Adrenal gland (tissue), 12 donors: ENCODE data around the gene DTL. TPM values are rescaled to one million over a fixed set of nuclear protein-coding genes. Genes with fewer than 3 reads are reported as not detected.

Experiments
- DNase-seq, 7 donors: peaks; one replicate each; pipeline ENCODE4 v3.0.0-alpha.2; 2019 to 2020
- H3K27ac ChIP-seq, 5 donors: fragments of 200-600 bp; sonication (generic) in 4 of 5; 1 replicate in 3 of 5; 2 replicates in 2 of 5; pipeline versions ENCODE4 v1.5.1 to v1.8.0; 2016 to 2020; ENCODE audit warnings: mild to moderate bottlenecking in 1 of 5
- H3K27me3 ChIP-seq: fragments of 200-600 bp; 2 replicates; pipeline ENCODE4 v1.8.0; 2021
- H3K36me3 ChIP-seq, 2 donors: fragments of 200-600 bp; replicated peaks in 1 of 2; 1 replicate in 1 of 2; 2 replicates in 1 of 2; pipeline versions ENCODE4 v1.5.1 to v1.8.0; 2018 to 2022
- H3K4me1 ChIP-seq, 2 donors: fragments of 200-600 bp; replicated peaks in 1 of 2; 1 replicate in 1 of 2; 2 replicates in 1 of 2; pipeline versions ENCODE4 v1.5.1 to v1.8.0; 2018 to 2021
- H3K4me3 ChIP-seq, 4 donors: fragments of 200-600 bp; sonication (generic) in 3 of 4; one replicate each; pipeline ENCODE4 v1.5.1; 2016 to 2018
- H3K9me3 ChIP-seq, 3 donors: fragments of 200-600 bp; sonication (generic) in 1 of 3; replicated peaks in 1 of 3; 1 replicate in 2 of 3; 2 replicates in 1 of 3; pipeline versions ENCODE4 v1.5.1 to v1.8.0; 2016 to 2021
- POLR2A ChIP-seq, 2 donors: fragments of 450-650 bp; IDR thresholded peaks; one replicate each; pipeline ENCODE4 v1.6.1; 2017; ENCODE audit warnings: antibody characterized with exemption in 2 of 2, mild to moderate bottlenecking in 2 of 2, moderate library complexity in 1 of 2
- WGBS, 4 donors: extraction: QIAGEN DNeasy Blood & Tissue Kit in 2 of 4; methylation state at CpG; one replicate each; pipeline versions ENCODE4 v1.1.5 to v1.1.7; 2013 to 2017; 5-methylcytosine and 5-hydroxymethylcytosine counted together
- intact Hi-C, 2 donors: fragments of 100-400 bp; cut with DNase I; formaldehyde crosslinking; loops; one replicate each; pipeline versions ENCODE4 v1.14.1 to v1.15.0; 2022 to 2023
- polyA plus RNA-seq, 3 donors: library from polyadenylated mRNA; stranded (reverse); fragments of 200-250 nt in 2 of 3; fragments of 350-450 nt in 1 of 3; fragmentation: Illumina TruSeq in 1 of 3; extraction: RNeasy Lipid Tissue Mini Kit (QIAGEN cat#74804) in 1 of 3; gene quantifications; one replicate each; pipeline ENCODE4 v1.2.3, GENCODE V29; 2013 to 2014
- total RNA-seq, 9 donors: library from RNA; depleted of rRNA in 4 of 9; stranded (reverse); fragments of >200 nt in 4 of 9; fragments of 120-200 nt in 1 of 9; fragmentation: NEBNext Ultra II Directional in 1 of 9; extraction: Animal tissue kit (Norgen Biotek cat#: 25700) in 1 of 9; gene quantifications; one replicate each; pipeline versions ENCODE4 v1.1.0 to v1.2.4, GENCODE V29; 2013 to 2023
- TF ChIP-seq, protein P1 (sequence below), 6 experiments: fragments of 450-650 bp in 4 of 6; fragments of 200-600 bp in 2 of 6; sonication (generic) in 1 of 6; IDR thresholded peaks; 1 replicate in 5 of 6; 2 replicates in 1 of 6; pipeline versions ENCODE4 v1.5.1 to v1.8.0; 2016 to 2021; ENCODE audit warnings: antibody characterized with exemption in 6 of 6, mild to moderate bottlenecking in 2 of 6, moderate library complexity in 1 of 6
- donor health status: healthy with polysubstance abuse.
- donor health status: Bipolar disorder and iron deficiency.
- donor health status: DM: yes; HTN: yes; CAD: no.
- donor health status: DM: no; HTN: no; CAD: no.
- donor health status: DM: no; HTN: no; CAD: no.
- donor health status: DM: yes; HTN: yes; CAD: no.

DTL gene
- total and polyA plus RNA-seq, 12 donors = 0.06 to 11.4 (median 0.66) TPM

- Histone ChIP-seq H3K4me1 (no peaks in the 10 kb centered on the region), H3K4me3 (no peak overlapping the region), H3K27ac (no peak overlapping the region), H3K36me3 (no peaks in the 10 kb centered on the region), H3K9me3 (no peaks in the 10 kb centered on the region), H3K27me3 (no peaks in the 10 kb centered on the region)
- intact Hi-C loops = no loop called here
- WGBS, 4 donors = 79 to 91% (median 84%) methylated on average over 2 of the region's 2 CpGs
- no peak for DNase-seq
- TF ChIP-seq, protein P1, sequence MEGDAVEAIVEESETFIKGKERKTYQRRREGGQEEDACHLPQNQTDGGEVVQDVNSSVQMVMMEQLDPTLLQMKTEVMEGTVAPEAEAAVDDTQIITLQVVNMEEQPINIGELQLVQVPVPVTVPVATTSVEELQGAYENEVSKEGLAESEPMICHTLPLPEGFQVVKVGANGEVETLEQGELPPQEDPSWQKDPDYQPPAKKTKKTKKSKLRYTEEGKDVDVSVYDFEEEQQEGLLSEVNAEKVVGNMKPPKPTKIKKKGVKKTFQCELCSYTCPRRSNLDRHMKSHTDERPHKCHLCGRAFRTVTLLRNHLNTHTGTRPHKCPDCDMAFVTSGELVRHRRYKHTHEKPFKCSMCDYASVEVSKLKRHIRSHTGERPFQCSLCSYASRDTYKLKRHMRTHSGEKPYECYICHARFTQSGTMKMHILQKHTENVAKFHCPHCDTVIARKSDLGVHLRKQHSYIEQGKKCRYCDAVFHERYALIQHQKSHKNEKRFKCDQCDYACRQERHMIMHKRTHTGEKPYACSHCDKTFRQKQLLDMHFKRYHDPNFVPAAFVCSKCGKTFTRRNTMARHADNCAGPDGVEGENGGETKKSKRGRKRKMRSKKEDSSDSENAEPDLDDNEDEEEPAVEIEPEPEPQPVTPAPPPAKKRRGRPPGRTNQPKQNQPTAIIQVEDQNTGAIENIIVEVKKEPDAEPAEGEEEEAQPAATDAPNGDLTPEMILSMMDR (IDR thresholded peaks at IDR 0.05) = no peak
- no peak for TF ChIP-seq POLR2A (IDR thresholded peaks at IDR 0.05)
These were observed 83.3 kb downstream of the DTL start for GRCh38 chr1:212118872-212119260.

DNA sequence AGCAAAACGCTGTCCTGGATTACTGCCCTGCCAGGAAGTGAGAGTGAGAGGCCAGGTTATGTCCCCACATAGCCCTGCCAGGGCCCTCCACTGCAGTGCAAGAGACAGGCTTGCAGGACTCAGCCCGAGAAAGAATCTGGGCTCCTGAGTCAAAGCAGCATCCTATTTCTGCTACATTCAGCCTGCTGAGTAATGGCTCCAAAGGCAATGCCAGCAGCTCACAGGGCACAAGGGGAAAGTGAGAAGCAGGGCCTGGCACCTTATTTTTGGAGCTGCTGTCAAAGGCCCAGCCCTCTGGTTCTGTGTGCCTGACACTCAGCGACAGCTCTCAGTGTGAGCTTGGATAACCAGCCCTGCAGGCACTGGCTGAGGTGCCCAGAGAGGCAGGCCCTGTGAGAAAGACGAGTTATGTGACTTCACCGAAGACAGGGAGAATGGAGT lies 83.9 kb downstream of the DTL start:
- Histone ChIP-seq H3K4me1 (no peaks in the 10 kb centered on the region), H3K36me3 (no peaks in the 10 kb centered on the region), H3K9me3 (no peaks in the 10 kb centered on the region), H3K27me3 (no peaks in the 10 kb centered on the region), H3K4me3 (no peak overlapping the region), H3K27ac (no peak overlapping the region)
- intact Hi-C loops = no loop called here
- no peak for TF ChIP-seq POLR2A (IDR thresholded peaks at IDR 0.05)
- DNase-seq = no peak
- 80 to 88% (median 86%) methylated on average over 3 to 5 of the region's 5 CpGs for WGBS, 4 donors

GRCh38 chr1:212119863-212120262 lies 84.3 kb downstream of the DTL start:
- no peaks in the 10 kb centered on the region for H3K9me3 ChIP-seq
- H3K36me3 ChIP-seq = no peaks in the 10 kb centered on the region
- no peak overlapping the region for H3K4me3 ChIP-seq
- intact Hi-C loops = no loop called here
- no peak for DNase-seq
- no peaks in the 10 kb centered on the region for H3K27me3 ChIP-seq
- 93 to 100% (median 97%) methylated on average over 3 of the region's 3 CpGs for WGBS, 4 donors
- no peak overlapping the region for H3K27ac ChIP-seq
- TF ChIP-seq POLR2A (IDR thresholded peaks at IDR 0.05) = no peak
- TF ChIP-seq, protein P1 (IDR thresholded peaks at IDR 0.05) = no peak
- no peaks in the 10 kb centered on the region for H3K4me1 ChIP-seq

DNA sequence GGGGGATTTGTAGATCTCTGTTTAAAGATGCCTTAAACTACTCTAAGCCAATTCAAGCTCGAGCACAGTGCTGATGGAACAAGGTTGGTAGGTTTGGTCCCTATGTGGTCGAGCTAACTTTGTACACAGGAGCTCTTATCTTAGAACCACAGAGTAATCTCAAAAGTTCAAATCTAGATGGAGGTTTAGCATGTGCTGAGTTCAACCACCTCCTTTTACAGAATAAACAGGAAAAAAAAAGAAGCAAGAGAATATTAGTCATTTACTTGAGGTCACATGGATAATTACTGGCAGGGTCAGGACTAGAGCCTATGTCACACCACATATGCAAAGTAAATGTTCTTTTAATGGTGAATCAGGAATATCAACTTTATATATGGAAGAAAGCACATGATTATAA lies 86.2 kb downstream of the DTL start:
- H3K27me3 ChIP-seq = no peaks in the 10 kb centered on the region
- DNase-seq = no peak
- H3K27ac ChIP-seq = no peak overlapping the region
- no peak overlapping the region for H3K4me3 ChIP-seq
- 57 to 94% (median 72%) methylated on average over 2 of the region's 2 CpGs for WGBS, 4 donors
- TF ChIP-seq POLR2A (IDR thresholded peaks at IDR 0.05) = no peak
- TF ChIP-seq, protein P1 (IDR thresholded peaks at IDR 0.05) = no peak
- H3K4me1 ChIP-seq = no peaks in the 10 kb centered on the region
- no peaks in the 10 kb centered on the region for H3K36me3 ChIP-seq
- intact Hi-C loops = no loop called here
- H3K9me3 ChIP-seq = no peaks in the 10 kb centered on the region
